GM13976 (cell line): ENCODE data around the gene SLC39A8.

Experiments
- DNase-seq: peaks from one replicate; pipeline ENCODE4 v3.0.0; 2012; ENCODE audit warnings: low spot score
- CTCF ChIP-seq: IDR thresholded peaks from 2 replicates; pipeline ENCODE4 v1.5.1; 2012; ENCODE audit warnings: borderline replicate concordance, mild to moderate bottlenecking; ENCODE audit not compliant: insufficient read depth; ENCODE audit errors: extremely low read depth, missing control alignments, control extremely low read depth
- in situ Hi-C: fragments of 300-500 bp; cut with MboI; formaldehyde crosslinking; loops from one replicate; pipeline ENCODE4 v1.12.0; 2022; ENCODE audit warnings: low sequenced_read_pairs, mixed read lengths, inconsistent platforms; ENCODE audit not compliant: unreplicated experiment

SLC39A8 gene

DNA sequence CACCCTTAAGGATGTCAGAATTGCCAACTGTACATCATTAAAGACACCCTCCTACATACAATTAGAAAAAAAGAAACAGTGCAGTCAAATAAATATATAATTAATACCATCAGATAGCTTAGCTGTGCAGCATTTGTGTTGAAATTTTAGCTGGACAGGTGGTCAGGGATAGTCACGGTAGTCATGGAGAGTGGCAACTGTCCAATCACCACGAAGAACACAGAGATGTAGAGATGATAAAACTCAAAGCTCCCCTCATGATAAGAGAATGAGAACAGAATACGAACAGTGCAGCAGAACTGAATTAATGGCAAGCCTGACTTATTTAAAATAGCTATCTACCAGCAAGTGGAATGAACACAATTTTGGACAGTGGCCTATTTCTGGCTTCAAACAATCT is 27.2 kb downstream of the SLC39A8 start:
- no peak for TF ChIP-seq CTCF
- DNase-seq, result no peak
- in situ Hi-C loops, result no loop called here

- TF ChIP-seq CTCF, result no peak
- in situ Hi-C loops, result no loop called here
- no peak for DNase-seq
These were observed 27.8 kb downstream of the SLC39A8 start for GRCh38 chr4:102317459-102317858.

- in situ Hi-C loops, result no loop called here
- no peak for TF ChIP-seq CTCF
- no peak for DNase-seq
These were observed 28.7 kb downstream of the SLC39A8 start for GRCh38 chr4:102316585-102316984.

- no peak for TF ChIP-seq CTCF
- DNase-seq, result no peak
- in situ Hi-C loops, result no loop called here
These were observed 29.8 kb downstream of the SLC39A8 start for GRCh38 chr4:102315532-102315931.

- in situ Hi-C loops, result no loop called here
- TF ChIP-seq CTCF, result no peak
- no peak for DNase-seq
These were observed 32.9 kb downstream of the SLC39A8 start for GRCh38 chr4:102312417-102312816.

GRCh38 chr4:102311912-102312311 is 33.4 kb downstream of the SLC39A8 start:
- in situ Hi-C loops, result no loop called here
- no peak for TF ChIP-seq CTCF
- no peak for DNase-seq

- in situ Hi-C loops, result no loop called here
- no peak for TF ChIP-seq CTCF
- no peak for DNase-seq
These were observed 33.9 kb downstream of the SLC39A8 start for GRCh38 chr4:102311407-102311806.
